GM21360 (cell line): Measurements from ENCODE around the gene TMX2.
A peak's percentile ranks its signal among the peaks of the same experiment; 100 is the strongest.
"Not testable (repeated sequence)": the region's sequence is repeated elsewhere in the genome, so short reads cannot be mapped to it uniquely, and the experiment has no call there.

Experiments used
- ATAC-seq: cut with Tn5 transposase; IDR thresholded peaks from one replicate; pipeline ENCODE4 v1.9.1; 2021; ENCODE audit warnings: mild to moderate bottlenecking, moderate library complexity; ENCODE audit not compliant: unreplicated experiment

Gene TMX2

GRCh38 chr11:57711414-57712255 lies 758 bp upstream of the TMX2 start, which contains the start of gene MED19:
TSS of gene MED19 (minus strand) at chr11:57712215. CDS start at chr11:57712179, 36 bp downstream.
- peak; percentile 46 for ATAC-seq

- ATAC-seq: no peak
Observed at GRCh38 chr11:57713835-57714234, 1.4 kb downstream of the TMX2 start.

GRCh38 chr11:57716726-57717125 lies 4.3 kb downstream of the TMX2 start:
- ATAC-seq: not testable (repeated sequence)

- no peak for ATAC-seq
Observed at GRCh38 chr11:57727185-57727584, 14.8 kb downstream of the TMX2 start.

- no peak for ATAC-seq
Observed at GRCh38 chr11:57728829-57729228, 16.4 kb downstream of the TMX2 start.

GRCh38 chr11:57729479-57729878 lies 17.1 kb downstream of the TMX2 start:
- no peak for ATAC-seq

- no peak for ATAC-seq
Observed at GRCh38 chr11:57732661-57733060, 20.3 kb downstream of the TMX2 start.

GRCh38 chr11:57735619-57736298 lies 23.4 kb downstream of the TMX2 start:
- no peak for ATAC-seq

- ATAC-seq: peak; percentile 89
Observed at GRCh38 chr11:57741132-57742086, 29.0 kb downstream of the TMX2 start, which contains the start of gene SELENOH. TSS of gene SELENOH (plus strand) at chr11:57741491. CDS start at chr11:57741596, 105 bp downstream.

- no peak for ATAC-seq
Observed at GRCh38 chr11:57742087-57742452, 29.7 kb downstream of the TMX2 start.

GRCh38 chr11:57744357-57744756 lies 32.0 kb downstream of the TMX2 start:
- ATAC-seq: no peak

- no peak for ATAC-seq
Observed at GRCh38 chr11:57745206-57745605, 32.8 kb downstream of the TMX2 start.

- ATAC-seq: no peak
Observed at GRCh38 chr11:57746920-57747319, 34.5 kb downstream of the TMX2 start.

- no peak for ATAC-seq
Observed at GRCh38 chr11:57751176-57751575, 38.8 kb downstream of the TMX2 start.

GRCh38 chr11:57751676-57752253 lies 39.4 kb downstream of the TMX2 start, which contains the start of gene BTBD18:
TSS of gene BTBD18 (minus strand) at chr11:57751819. CDS start at chr11:57751188, 631 bp downstream.
- ATAC-seq: no peak

GRCh38 chr11:57752954-57753353 lies 40.6 kb downstream of the TMX2 start:
- no peak for ATAC-seq

- ATAC-seq: no peak
Observed at GRCh38 chr11:57758174-57758573, 45.8 kb downstream of the TMX2 start.

- peak; percentile 96 for ATAC-seq
Observed at GRCh38 chr11:57761301-57762234, 49.2 kb downstream of the TMX2 start, which contains the start of gene CTNND1. TSS of gene CTNND1 (plus strand) at chr11:57761802. CDS start at chr11:57791479, 29,677 bp downstream.

GRCh38 chr11:57762235-57762861 lies 50.0 kb downstream of the TMX2 start:
- ATAC-seq: no peak
